GM21360 (cell line): ENCODE results near the gene EMILIN2.

Source experiments
- ATAC-seq: cut with Tn5 transposase; IDR thresholded peaks from one replicate; pipeline ENCODE4 v1.9.1; 2021; ENCODE audit warnings: mild to moderate bottlenecking, moderate library complexity; ENCODE audit not compliant: unreplicated experiment

EMILIN2 gene

GRCh38 chr18:2948038-2948437 lies 101.2 kb downstream of the EMILIN2 start:
- ATAC-seq = no peak

GRCh38 chr18:2952605-2953004 lies 105.8 kb downstream of the EMILIN2 start:
- no peak for ATAC-seq

- ATAC-seq = no peak
Observed at GRCh38 chr18:2953935-2954653, 107.3 kb downstream of the EMILIN2 start.

GRCh38 chr18:2954869-2955645 lies 108.3 kb downstream of the EMILIN2 start:
- no peak for ATAC-seq

DNA sequence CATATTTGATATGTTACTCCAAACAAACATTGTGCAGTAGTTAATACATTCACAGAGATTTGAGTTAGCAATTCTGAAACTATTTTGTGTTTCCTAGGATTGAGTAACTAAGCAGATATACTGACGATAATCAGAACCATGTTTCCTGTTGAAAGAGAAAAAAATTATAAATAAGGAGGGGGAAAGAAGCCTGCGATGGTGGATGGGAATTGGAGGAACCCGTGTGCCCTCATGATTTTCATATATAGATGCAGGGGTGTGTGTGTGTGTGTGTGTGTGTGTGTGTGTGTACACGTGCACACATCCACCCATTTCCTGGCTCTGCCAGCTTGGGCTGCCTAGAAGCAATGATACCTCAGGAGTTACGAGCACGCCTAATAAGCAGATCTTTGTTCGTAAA lies 109.2 kb downstream of the EMILIN2 start:
- no peak for ATAC-seq

- peak; percentile 44 for ATAC-seq
Observed at GRCh38 chr18:2958819-2959298, 112.1 kb downstream of the EMILIN2 start.

DNA sequence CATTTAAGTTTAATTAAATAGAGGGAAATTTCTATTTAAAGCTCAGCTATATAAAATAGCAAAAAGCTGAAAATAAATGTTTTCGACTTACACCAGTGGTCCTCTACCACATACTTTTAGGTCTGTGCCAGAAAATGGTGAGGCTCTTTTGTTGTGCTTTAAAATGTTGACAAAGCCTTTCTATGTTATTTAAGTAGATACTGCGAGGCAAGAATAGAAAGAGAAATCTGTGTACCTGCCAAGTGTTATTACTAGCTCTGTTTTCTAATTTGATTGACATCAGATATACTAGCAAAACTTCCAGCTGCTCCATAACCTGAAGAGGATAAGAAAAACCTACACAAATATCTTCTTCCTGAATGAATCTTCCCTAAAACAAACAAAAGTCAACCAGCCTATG lies 112.5 kb downstream of the EMILIN2 start:
- ATAC-seq = no peak

GRCh38 chr18:2960983-2961696 lies 114.3 kb downstream of the EMILIN2 start:
- no peak for ATAC-seq

- ATAC-seq = no peak
Observed at GRCh38 chr18:2961821-2962220, 115.0 kb downstream of the EMILIN2 start.

DNA sequence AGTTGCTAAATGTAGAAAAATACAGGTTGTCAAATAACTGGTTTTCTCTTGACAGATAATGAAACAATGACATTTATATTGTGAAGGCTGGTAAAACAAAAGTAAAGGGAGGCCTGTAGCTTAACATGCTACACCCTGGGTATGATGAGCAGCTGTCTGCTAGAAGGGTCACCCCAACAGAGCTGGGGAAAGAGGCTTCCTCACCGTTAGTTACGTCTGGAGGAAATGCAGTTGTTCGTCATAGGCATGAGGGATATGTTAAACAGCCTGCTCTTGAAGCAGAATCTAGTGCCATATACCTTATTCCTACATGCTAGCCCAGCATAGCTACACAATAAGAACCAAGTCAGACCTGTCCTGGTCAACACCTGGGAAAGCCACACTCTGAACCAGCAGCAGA lies 116.2 kb downstream of the EMILIN2 start:
- ATAC-seq = no peak

DNA sequence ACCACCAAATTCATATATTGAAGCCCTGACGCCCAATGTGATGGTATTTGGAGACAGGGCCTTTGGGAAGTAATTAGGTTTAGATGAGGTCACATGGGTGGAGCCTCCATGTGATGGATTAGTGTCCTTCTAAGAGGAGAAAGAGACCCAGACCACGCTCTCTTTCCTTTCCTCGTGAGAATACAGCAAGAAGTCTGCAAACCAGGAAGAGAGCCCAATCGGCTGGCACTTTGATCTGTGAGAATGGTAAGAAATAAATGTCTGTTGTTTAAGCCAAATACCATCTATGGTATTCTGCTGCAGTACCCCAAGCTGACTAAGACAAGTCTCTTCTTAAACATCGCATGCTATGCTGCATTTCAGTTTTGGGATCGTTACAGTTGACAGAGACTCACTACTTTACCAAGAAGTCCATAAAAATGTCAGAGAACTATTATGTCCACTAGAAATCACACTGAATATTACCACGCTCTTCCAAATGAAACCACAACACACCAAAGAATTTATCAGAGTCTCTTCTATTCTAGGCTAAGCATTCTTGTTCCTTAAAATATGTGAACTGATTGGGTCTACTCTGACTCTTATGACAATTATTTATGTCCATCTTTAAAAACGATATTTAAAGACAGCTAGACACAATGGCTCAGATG lies 117.7 kb downstream of the EMILIN2 start:
- no peak for ATAC-seq
